Endothelial cell of umbilical vein (primary cell): ENCODE measurements around the gene AKT3.

ENCODE experiments used
- CTCF ChIP-seq, 2 donors: IDR thresholded peaks; 1 replicate in 1 of 2; 2 replicates in 1 of 2; pipeline ENCODE4 v1.5.1; 2011; ENCODE audit warnings: low read length in 2 of 2, mild to moderate bottlenecking in 2 of 2, moderate library complexity in 2 of 2, control low read depth in 1 of 2, inconsistent platforms in 1 of 2, low read depth in 1 of 2; ENCODE audit not compliant: insufficient read depth in 1 of 2; ENCODE audit errors: extremely low read depth in 1 of 2
- EZH2 ChIP-seq: IDR thresholded peaks from 2 replicates; pipeline ENCODE4 v1.6.1; 2012; ENCODE audit warnings: borderline replicate concordance, low read depth, mild to moderate bottlenecking, moderate library complexity, low read length, inconsistent platforms; ENCODE audit not compliant: severe bottlenecking
- FOS ChIP-seq: IDR thresholded peaks from 2 replicates; pipeline ENCODE4 v1.6.1; 2011; ENCODE audit warnings: mild to moderate bottlenecking, low read length, moderate library complexity, borderline replicate concordance; ENCODE audit not compliant: insufficient read depth
- POLR2A ChIP-seq: IDR thresholded peaks from 2 replicates; pipeline ENCODE4 v1.6.1; 2012; ENCODE audit warnings: low read depth, mild to moderate bottlenecking, control low read depth, low read length
- POLR2AphosphoS5 ChIP-seq: IDR thresholded peaks from 2 replicates; pipeline ENCODE4 v1.6.1; 2012; ENCODE audit warnings: low read depth, mild to moderate bottlenecking, control low read depth, low read length, moderate library complexity; ENCODE audit not compliant: insufficient read depth

DNA sequence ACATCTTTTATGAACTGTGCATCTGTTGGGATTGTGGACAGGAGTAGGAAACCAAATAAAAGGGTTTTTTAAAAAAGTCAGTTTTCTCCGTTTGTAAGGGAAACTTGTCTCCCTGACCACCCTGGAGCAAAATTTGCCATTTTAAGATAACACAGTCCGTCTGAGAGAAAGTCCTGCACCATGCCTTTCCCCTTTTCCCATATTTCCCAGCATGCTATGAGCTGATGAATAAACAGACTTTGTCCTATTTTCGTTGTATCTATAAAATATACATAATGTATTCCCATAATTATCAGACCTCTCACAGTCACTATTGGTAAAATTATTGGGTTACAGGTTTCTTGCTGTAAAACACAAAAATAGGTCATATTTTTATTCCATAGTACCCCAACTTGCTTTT is 1.7 kb upstream of the AKT3 start:
- TF ChIP-seq POLR2AphosphoS5: no peak
- no peak for TF ChIP-seq EZH2
- no peak for TF ChIP-seq POLR2A
- TF ChIP-seq CTCF (IDR thresholded peaks at IDR 0.05; ENCODE audit: extremely low read depth in 1 of 2, insufficient read depth in 1 of 2, low read depth in 1 of 2, low read length in 2 of 2): no peak
- TF ChIP-seq FOS: no peak
